Testis (tissue), 2 donors: Measurements from ENCODE around the gene DUS3L.

Source experiments
- POLR2A ChIP-seq: fragments of 450-650 bp; IDR thresholded peaks from one replicate; pipeline ENCODE4 v1.6.1; 2017; ENCODE audit warnings: antibody characterized with exemption, mild to moderate bottlenecking, moderate library complexity
- TF ChIP-seq, protein P1 (sequence below), 3 experiments: fragments of 450-650 bp in 2 of 3; fragments of 200-600 bp in 1 of 3; sonication (generic) in 1 of 3; IDR thresholded peaks; one replicate each; pipeline ENCODE4 v1.5.1; 2016 to 2019; ENCODE audit warnings: antibody characterized with exemption in 3 of 3, mild to moderate bottlenecking in 2 of 3, moderate library complexity in 1 of 3

DNA sequence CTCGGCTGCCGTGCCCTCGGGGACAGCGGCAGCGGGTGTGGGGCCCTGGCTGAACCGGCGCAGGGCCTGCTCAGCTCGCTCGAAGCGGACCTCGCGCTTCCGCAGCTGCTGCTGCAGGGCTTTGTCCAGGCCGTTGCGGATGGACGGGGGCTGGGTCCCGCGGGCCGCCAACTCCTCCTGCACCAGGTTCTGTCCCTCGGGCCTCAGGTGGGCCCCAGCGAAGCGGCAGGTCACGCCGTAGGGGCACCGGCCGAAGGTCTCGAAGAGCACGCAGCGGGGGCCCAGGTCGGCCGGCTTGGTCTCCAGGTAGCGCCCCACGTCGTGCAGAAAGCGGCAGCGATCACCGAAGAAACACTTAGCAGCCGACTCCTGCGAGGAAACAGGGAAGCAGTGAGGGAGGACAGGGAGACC, 1.6 kb downstream of the DUS3L start:
- TF ChIP-seq, protein P1, sequence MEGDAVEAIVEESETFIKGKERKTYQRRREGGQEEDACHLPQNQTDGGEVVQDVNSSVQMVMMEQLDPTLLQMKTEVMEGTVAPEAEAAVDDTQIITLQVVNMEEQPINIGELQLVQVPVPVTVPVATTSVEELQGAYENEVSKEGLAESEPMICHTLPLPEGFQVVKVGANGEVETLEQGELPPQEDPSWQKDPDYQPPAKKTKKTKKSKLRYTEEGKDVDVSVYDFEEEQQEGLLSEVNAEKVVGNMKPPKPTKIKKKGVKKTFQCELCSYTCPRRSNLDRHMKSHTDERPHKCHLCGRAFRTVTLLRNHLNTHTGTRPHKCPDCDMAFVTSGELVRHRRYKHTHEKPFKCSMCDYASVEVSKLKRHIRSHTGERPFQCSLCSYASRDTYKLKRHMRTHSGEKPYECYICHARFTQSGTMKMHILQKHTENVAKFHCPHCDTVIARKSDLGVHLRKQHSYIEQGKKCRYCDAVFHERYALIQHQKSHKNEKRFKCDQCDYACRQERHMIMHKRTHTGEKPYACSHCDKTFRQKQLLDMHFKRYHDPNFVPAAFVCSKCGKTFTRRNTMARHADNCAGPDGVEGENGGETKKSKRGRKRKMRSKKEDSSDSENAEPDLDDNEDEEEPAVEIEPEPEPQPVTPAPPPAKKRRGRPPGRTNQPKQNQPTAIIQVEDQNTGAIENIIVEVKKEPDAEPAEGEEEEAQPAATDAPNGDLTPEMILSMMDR (IDR thresholded peaks at IDR 0.05), result no peak
- no peak for TF ChIP-seq POLR2A
